HFF-Myc (cell line): ENCODE data around the gene INVS.
"Not testable (repeated sequence)": the region's sequence is repeated elsewhere in the genome, so short reads cannot be mapped to it uniquely, and the experiment has no call there.

Experiments
- DNase-seq: peaks from one replicate; pipeline ENCODE4 v3.0.0-alpha.2; 2011; ENCODE audit warnings: low read depth; ENCODE audit errors: extremely low read depth
- H3K4me3 ChIP-seq: replicated peaks from 2 replicates; pipeline ENCODE4 v1.5.1; 2011; ENCODE audit warnings: low read depth, mild to moderate bottlenecking, control low read depth, low read length
- TF ChIP-seq, protein P1 (sequence below): IDR thresholded peaks from 2 replicates; pipeline ENCODE4 v1.5.1; 2012; ENCODE audit warnings: mild to moderate bottlenecking, low read depth, low read length, control low read depth; ENCODE audit errors: missing control alignments

Gene INVS

DNA sequence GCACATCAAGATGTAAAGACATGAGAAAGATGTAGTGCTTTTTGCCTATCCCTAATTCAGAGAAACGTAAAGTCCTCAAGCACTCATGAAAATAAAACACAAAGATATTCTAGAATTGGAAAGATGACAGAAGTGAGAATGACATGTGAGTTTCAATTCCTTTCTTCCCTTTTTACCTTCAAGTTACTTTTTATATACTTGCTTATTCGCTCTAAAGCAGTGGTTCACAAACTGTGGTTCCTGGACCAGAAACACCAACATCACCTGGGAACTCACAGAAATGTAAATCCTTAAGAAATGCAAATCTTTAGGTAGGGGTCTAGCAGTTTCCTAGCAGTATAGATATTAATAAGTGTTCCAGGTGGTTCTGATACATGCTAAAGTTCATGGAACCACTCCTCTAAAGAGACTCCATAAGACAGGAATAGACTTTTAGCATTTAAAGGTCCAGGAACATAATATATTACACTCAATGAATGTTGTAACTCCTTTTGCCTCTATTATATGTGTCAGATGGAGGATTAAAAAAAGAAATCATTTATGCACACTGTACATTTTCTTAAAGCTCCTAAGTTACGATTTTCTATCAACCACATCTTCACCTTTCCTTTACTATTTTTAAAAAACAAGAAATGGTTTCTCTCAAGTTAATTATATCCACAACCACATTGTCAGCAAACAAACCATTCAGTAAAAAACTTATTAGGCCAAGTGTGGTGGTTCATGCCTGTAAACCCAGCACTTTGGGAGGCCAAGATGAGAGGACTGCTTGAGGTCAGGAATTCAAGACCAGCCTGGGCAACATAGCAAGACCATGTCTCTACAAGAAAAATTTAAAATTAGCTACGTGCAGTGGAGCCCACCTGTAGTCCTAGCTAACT is 40.1 kb upstream of the INVS start:
- TF ChIP-seq, protein P1, sequence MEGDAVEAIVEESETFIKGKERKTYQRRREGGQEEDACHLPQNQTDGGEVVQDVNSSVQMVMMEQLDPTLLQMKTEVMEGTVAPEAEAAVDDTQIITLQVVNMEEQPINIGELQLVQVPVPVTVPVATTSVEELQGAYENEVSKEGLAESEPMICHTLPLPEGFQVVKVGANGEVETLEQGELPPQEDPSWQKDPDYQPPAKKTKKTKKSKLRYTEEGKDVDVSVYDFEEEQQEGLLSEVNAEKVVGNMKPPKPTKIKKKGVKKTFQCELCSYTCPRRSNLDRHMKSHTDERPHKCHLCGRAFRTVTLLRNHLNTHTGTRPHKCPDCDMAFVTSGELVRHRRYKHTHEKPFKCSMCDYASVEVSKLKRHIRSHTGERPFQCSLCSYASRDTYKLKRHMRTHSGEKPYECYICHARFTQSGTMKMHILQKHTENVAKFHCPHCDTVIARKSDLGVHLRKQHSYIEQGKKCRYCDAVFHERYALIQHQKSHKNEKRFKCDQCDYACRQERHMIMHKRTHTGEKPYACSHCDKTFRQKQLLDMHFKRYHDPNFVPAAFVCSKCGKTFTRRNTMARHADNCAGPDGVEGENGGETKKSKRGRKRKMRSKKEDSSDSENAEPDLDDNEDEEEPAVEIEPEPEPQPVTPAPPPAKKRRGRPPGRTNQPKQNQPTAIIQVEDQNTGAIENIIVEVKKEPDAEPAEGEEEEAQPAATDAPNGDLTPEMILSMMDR = no peak
- H3K4me3 ChIP-seq = no peak overlapping the region
- no peak for DNase-seq

DNA sequence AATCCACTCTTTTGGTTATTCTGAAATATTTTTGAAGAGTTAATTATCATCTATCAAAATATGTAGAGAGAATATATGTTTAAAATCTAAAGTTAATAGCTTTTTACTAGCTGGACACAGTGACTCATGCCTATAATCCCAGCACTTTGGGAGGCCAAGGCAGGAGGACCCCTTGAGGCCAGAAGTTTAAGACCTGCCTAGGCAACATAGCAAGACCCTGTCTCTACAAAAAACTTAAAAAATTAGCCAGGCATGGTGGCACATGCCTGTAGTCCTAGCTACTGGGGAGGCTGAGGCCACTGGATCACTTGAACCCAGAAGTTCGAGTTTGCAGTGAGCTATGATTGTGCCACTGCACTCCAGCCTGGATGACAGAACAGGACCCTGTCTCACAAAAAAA is 36.4 kb upstream of the INVS start:
- not testable (repeated sequence) for DNase-seq, H3K4me3 ChIP-seq

DNA sequence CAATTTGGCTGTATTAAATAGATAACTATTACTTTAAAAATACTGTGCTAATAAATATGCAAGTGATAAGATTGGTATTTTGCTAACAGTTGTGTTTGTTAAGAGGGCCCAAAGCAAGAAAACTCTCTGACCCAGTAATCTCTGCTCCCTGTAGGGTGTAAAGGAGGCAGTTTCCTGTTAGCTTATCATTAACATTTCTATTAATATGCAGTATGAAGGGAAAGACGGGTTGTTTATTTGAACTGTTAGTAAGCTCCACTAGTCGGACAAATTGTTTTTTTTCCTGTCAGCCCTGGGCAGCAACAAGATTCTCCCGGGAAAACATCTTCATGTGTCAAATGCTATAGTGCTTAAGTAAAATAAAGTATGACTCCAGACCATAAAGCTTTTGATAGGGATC is 35.9 kb upstream of the INVS start:
- DNase-seq = no peak
- H3K4me3 ChIP-seq = no peak overlapping the region
- TF ChIP-seq, protein P1 = no peak

DNA sequence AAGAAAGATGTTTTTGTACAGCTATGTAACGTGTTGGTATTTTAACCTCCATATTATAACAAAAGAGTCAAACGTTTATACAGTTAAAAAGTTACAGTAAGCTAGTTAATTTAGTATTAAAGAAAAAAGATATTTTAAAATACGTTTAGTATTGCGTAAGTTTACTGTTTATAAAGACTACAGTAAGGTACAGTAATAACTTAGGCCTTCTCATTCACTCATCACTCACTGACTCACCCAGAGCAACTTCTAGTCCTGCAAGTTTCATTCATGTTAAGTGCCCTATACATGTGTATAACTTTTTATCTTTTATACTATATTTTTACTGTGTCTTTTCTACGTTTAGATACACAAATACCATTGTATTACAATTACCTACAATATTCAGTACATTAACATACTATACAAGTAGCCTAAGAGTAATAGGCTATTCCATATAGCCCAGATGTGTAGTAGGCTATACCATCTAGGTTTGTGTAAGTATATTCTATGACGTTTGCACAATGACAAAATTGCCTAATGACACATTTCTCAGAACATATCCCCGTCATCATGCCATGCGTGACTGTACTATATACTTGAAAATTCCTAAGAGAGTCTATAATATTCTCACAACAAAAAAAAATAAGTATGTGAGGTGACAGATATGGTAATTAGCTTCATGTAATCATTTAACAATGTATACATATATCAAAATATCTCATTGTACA is 34.0 kb upstream of the INVS start:
- DNase-seq = no peak
- no peak overlapping the region for H3K4me3 ChIP-seq
- TF ChIP-seq, protein P1 = no peak

DNA sequence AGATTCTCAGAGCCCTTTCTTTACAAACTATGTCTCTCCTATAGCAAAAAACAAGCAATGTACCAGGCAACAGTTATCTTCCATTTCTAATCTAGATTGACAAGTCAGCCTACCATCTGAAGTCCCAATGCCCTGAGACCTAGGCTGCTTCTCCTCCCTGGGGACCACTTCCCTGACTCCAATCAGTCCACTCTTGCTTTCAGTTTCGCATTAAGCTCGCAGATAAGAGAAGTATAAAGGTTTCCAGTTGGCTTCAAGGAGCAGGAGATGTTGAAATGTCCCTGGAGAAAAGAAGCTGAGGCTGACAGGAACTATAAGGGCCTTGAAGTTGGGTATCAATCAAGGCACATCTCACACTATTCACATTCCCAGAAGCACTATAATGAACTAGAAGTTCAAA is 32.5 kb upstream of the INVS start:
- no peak for DNase-seq
- H3K4me3 ChIP-seq = no peak overlapping the region
- TF ChIP-seq, protein P1 = no peak

DNA sequence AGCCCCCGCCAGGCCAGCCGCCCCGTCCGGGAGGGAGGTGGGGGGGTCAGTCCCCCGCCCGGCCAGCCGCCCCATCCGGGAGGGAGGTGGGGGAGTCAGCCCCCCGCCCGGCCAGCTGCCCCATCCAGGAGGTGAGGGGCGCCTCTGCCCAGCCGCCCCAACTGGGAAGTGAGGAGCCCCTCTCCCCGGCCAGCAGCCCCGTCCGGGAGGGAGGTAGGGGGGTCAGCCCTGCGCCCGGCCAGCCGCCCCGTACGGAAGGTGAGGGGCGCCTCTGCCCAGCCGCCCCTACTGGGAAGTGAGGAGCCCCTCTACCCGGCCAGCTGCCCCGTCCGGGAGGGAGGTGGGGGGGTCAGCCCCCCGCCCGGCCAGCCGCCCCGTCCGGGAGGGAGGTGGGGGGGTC is 31.1 kb upstream of the INVS start:
- H3K4me3 ChIP-seq, DNase-seq: not testable (repeated sequence)

DNA sequence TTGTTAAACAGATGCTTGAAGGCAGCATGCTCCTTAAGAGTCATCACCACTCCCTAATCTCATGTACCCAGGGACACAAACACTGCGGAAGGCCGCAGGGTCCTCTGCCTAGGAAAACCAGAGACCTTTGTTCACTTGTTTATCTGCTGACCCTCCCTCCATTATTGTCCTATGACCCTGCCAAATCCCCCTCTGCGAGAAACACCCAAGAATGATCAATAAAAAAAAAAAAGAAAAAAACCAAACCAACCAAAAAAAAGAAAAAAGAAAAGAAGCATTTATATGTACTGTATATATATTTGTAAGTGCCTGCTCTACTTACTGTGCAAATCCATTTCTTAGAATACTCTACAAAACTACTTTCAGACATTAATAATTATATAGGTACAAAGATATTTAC is 30.0 kb upstream of the INVS start:
- DNase-seq, H3K4me3 ChIP-seq: not testable (repeated sequence)

DNA sequence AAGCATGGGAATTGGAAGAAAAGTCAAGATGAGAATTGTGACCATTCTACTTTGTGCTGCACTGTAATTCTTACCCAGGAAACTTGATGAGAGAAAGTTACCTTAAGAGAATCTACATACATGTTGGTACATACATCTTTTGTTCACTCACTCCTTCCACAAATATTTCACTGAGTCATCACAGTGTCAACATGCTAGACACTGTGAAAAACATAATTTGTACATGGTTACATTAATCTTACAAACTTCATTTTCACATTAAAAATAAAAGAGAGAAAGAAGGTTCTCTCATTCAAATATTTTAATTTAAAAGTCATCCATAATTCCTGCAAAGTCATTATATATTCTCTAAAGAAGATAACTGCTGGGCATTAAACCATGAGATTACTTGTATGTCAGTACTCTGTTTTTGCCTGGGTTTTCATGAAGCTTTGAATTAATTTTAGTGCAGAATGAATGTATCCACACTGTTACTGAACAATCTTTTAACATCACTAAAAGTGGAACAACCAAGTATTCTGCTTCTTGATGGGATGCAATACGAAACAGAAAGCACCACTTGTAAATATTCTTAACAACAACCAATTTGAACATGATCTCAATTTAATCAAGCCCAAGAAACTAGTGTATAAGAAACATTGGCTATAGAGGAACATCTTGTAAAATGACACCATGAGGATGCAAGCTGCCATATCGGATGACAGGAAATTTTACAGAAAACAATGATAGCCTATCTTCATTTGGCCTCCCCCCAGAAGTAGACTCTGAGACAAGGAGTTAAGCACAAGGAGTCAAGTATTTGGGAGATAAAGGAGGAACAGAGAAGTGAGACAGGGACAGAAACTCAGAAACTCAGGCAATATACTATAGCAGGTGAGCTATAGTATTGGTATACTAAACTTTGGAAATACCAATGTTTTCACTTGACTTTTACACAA is 28.7 kb upstream of the INVS start:
- H3K4me3 ChIP-seq = no peak overlapping the region
- TF ChIP-seq, protein P1 = no peak

More for the DNA sequence above, 28.7 kb upstream of the INVS start:
- DNase-seq = no peak
